Adrenal gland (tissue), 12 donors: ENCODE measurements around the gene SPZ1. TPM values are rescaled to one million over a fixed set of nuclear protein-coding genes. Genes with fewer than 3 reads are reported as not detected.

Experiments used
- DNase-seq, 7 donors: peaks; one replicate each; pipeline ENCODE4 v3.0.0-alpha.2; 2019 to 2020
- H3K27ac ChIP-seq, 5 donors: fragments of 200-600 bp; sonication (generic) in 4 of 5; 1 replicate in 3 of 5; 2 replicates in 2 of 5; pipeline versions ENCODE4 v1.5.1 to v1.8.0; 2016 to 2020; ENCODE audit warnings: mild to moderate bottlenecking in 1 of 5
- H3K27me3 ChIP-seq: fragments of 200-600 bp; 2 replicates; pipeline ENCODE4 v1.8.0; 2021
- H3K36me3 ChIP-seq, 2 donors: fragments of 200-600 bp; replicated peaks in 1 of 2; 1 replicate in 1 of 2; 2 replicates in 1 of 2; pipeline versions ENCODE4 v1.5.1 to v1.8.0; 2018 to 2022
- H3K4me1 ChIP-seq, 2 donors: fragments of 200-600 bp; replicated peaks in 1 of 2; 1 replicate in 1 of 2; 2 replicates in 1 of 2; pipeline versions ENCODE4 v1.5.1 to v1.8.0; 2018 to 2021
- H3K4me3 ChIP-seq, 4 donors: fragments of 200-600 bp; sonication (generic) in 3 of 4; one replicate each; pipeline ENCODE4 v1.5.1; 2016 to 2018
- H3K9me3 ChIP-seq, 3 donors: fragments of 200-600 bp; sonication (generic) in 1 of 3; replicated peaks in 1 of 3; 1 replicate in 2 of 3; 2 replicates in 1 of 3; pipeline versions ENCODE4 v1.5.1 to v1.8.0; 2016 to 2021
- POLR2A ChIP-seq, 2 donors: fragments of 450-650 bp; IDR thresholded peaks; one replicate each; pipeline ENCODE4 v1.6.1; 2017; ENCODE audit warnings: antibody characterized with exemption in 2 of 2, mild to moderate bottlenecking in 2 of 2, moderate library complexity in 1 of 2
- WGBS, 4 donors: extraction: QIAGEN DNeasy Blood & Tissue Kit in 2 of 4; methylation state at CpG; one replicate each; pipeline versions ENCODE4 v1.1.5 to v1.1.7; 2013 to 2017; 5-methylcytosine and 5-hydroxymethylcytosine counted together
- intact Hi-C, 2 donors: fragments of 100-400 bp; cut with DNase I; formaldehyde crosslinking; loops; one replicate each; pipeline versions ENCODE4 v1.14.1 to v1.15.0; 2022 to 2023
- polyA plus RNA-seq, 3 donors: library from polyadenylated mRNA; stranded (reverse); fragments of 200-250 nt in 2 of 3; fragments of 350-450 nt in 1 of 3; fragmentation: Illumina TruSeq in 1 of 3; extraction: RNeasy Lipid Tissue Mini Kit (QIAGEN cat#74804) in 1 of 3; gene quantifications; one replicate each; pipeline ENCODE4 v1.2.3, GENCODE V29; 2013 to 2014
- small RNA-seq, 2 donors: library from RNA; depleted of rRNA; stranded (forward); fragments of <200 nt; gene quantifications; one replicate each; pipeline ENCODE3, GENCODE V24; 2016
- total RNA-seq, 9 donors: library from RNA; depleted of rRNA in 4 of 9; stranded (reverse); fragments of >200 nt in 4 of 9; fragments of 120-200 nt in 1 of 9; fragmentation: NEBNext Ultra II Directional in 1 of 9; extraction: Animal tissue kit (Norgen Biotek cat#: 25700) in 1 of 9; gene quantifications; one replicate each; pipeline versions ENCODE4 v1.1.0 to v1.2.4, GENCODE V29; 2013 to 2023
- TF ChIP-seq, protein P1 (sequence below), 6 experiments: fragments of 450-650 bp in 4 of 6; fragments of 200-600 bp in 2 of 6; sonication (generic) in 1 of 6; IDR thresholded peaks; 1 replicate in 5 of 6; 2 replicates in 1 of 6; pipeline versions ENCODE4 v1.5.1 to v1.8.0; 2016 to 2021; ENCODE audit warnings: antibody characterized with exemption in 6 of 6, mild to moderate bottlenecking in 2 of 6, moderate library complexity in 1 of 6
- donor health status: healthy with polysubstance abuse.
- donor health status: Bipolar disorder and iron deficiency.
- donor health status: DM: yes; HTN: yes; CAD: no.
- donor health status: DM: no; HTN: no; CAD: no.
- donor health status: DM: no; HTN: no; CAD: no.
- donor health status: DM: yes; HTN: yes; CAD: no.

The SPZ1 gene
- total and polyA plus RNA-seq, 12 donors = not detected

DNA sequence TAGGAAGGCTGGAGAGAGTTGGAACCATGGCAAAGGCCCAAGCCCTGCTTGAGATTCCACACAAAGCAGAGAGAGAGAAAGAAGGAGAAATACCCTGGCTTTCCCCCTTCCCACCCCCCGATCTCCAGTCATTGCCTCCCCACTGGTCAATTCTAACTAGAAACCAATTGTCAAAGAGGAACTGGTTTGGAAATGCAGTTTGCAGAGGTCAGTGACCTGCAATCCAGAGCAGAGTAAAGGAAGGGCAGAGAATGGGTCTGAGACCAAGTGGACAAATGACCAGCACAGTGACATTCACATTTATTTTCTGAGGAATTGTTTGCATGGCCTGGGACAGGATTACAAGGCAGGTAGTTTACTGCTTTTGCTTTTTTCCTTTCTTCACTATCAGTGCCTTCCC lies 50.6 kb downstream of the SPZ1 start:
- no peaks in the 10 kb centered on the region for H3K9me3 ChIP-seq
- DNase-seq = no peak
- no peaks in the 10 kb centered on the region for H3K36me3 ChIP-seq
- WGBS, 4 donors = 33 to 73% (median 56%) methylated on average over 1 of the region's 1 CpG
- no peak overlapping the region for H3K27ac ChIP-seq
- H3K27me3 ChIP-seq = no peaks in the 10 kb centered on the region
- no peak overlapping the region for H3K4me3 ChIP-seq
- intact Hi-C loops = no loop called here
- TF ChIP-seq, protein P1, sequence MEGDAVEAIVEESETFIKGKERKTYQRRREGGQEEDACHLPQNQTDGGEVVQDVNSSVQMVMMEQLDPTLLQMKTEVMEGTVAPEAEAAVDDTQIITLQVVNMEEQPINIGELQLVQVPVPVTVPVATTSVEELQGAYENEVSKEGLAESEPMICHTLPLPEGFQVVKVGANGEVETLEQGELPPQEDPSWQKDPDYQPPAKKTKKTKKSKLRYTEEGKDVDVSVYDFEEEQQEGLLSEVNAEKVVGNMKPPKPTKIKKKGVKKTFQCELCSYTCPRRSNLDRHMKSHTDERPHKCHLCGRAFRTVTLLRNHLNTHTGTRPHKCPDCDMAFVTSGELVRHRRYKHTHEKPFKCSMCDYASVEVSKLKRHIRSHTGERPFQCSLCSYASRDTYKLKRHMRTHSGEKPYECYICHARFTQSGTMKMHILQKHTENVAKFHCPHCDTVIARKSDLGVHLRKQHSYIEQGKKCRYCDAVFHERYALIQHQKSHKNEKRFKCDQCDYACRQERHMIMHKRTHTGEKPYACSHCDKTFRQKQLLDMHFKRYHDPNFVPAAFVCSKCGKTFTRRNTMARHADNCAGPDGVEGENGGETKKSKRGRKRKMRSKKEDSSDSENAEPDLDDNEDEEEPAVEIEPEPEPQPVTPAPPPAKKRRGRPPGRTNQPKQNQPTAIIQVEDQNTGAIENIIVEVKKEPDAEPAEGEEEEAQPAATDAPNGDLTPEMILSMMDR (IDR thresholded peaks at IDR 0.05) = no peak
- no peak for TF ChIP-seq POLR2A (IDR thresholded peaks at IDR 0.05)
- no peaks in the 10 kb centered on the region for H3K4me1 ChIP-seq

Small RNAs within 50 kb of the gene (small RNA-seq; reads per million reads assigned to genes)
- 0 reads per million in 2 donors for gene AC026410.2
- 0 reads per million in 2 donors for gene RF00322
- 0.25 to 1.2 reads per million in 2 donors for gene RNU6-211P

Other genes with a start within 250 kb of the SPZ1 start
- gene SERINC5, start 64.0 kb upstream of the SPZ1 start, total RNA-seq = 100 to 1,000 TPM in 4 of 9 donors, 10 to 100 TPM in 5; 25.7 to 258 (median 96.7) TPM
- gene SERINC5, start 64.0 kb upstream of the SPZ1 start, polyA plus RNA-seq = 10 to 100 TPM; 14.4 to 22.7 (median 16.3) TPM
- gene ZFYVE16, start 88.1 kb downstream of the SPZ1 start, total RNA-seq = 10 to 100 TPM; 14.3 to 56.3 (median 36.7) TPM
- 10 to 100 TPM; 17.3 to 39.1 (median 24.2) TPM for gene ZFYVE16, start 88.1 kb downstream of the SPZ1 start, polyA plus RNA-seq
- 1 to 10 TPM; 1.3 to 5.7 (median 3.6) TPM for gene FAM151B, start 168.1 kb downstream of the SPZ1 start, total RNA-seq
- 1 to 10 TPM; 1.1 to 3.3 (median 3.2) TPM for gene FAM151B, start 168.1 kb downstream of the SPZ1 start, polyA plus RNA-seq